Activated T-helper 17 cell treated with anti-CD3 and anti-CD28 coated beads, Interleukin-2, amount 50 U/mL, for 72 hours (primary cell): ENCODE measurements around the gene SMIM5. TPM values are rescaled to one million over a fixed set of nuclear protein-coding genes. Genes with fewer than 3 reads are reported as not detected.

Source experiments
- ATAC-seq: fragments of 150-1000 bp; cut with Tn5 transposase; replicated peaks from 2 replicates; pipeline ENCODE4 v1.10.0; 2021; ENCODE audit warnings: mild to moderate bottlenecking, moderate library complexity
- H3K27ac Mint-ChIP-seq: one replicate; pipeline ENCODE4 v1.8.0; 2022; ENCODE audit warnings: mixed read lengths
- H3K27me3 Mint-ChIP-seq: one replicate; pipeline ENCODE4 v1.8.0; 2022; ENCODE audit warnings: mixed read lengths
- H3K36me3 Mint-ChIP-seq: one replicate; pipeline ENCODE4 v1.8.0; 2022; ENCODE audit warnings: low read depth, mild to moderate bottlenecking, mixed read lengths
- H3K4me1 Mint-ChIP-seq: one replicate; pipeline ENCODE4 v1.8.0; 2022; ENCODE audit warnings: mixed read lengths
- H3K4me3 Mint-ChIP-seq: one replicate; pipeline ENCODE4 v1.8.0; 2022; ENCODE audit warnings: mild to moderate bottlenecking, mixed read lengths
- H3K9me3 Mint-ChIP-seq: one replicate; pipeline ENCODE4 v1.8.0; 2022; ENCODE audit warnings: mixed read lengths
- total RNA-seq, 2 donors: library from RNA; stranded (reverse); gene quantifications; one replicate each; pipeline ENCODE4 v1.2.3, GENCODE V29; 2022

The SMIM5 gene
- total RNA-seq, 2 donors from 2014 or later, result 0.21 TPM; not detected in 1

GRCh38 chr17:75595284-75595919, 37.8 kb upstream of the SMIM5 start:
- Mint-ChIP-seq H3K4me1 (no peaks in the 10 kb centered on the region), H3K27me3 (no peaks in the 10 kb centered on the region), H3K36me3 (no peaks in the 10 kb centered on the region), H3K4me3 (no peak overlapping the region), H3K9me3 (no peaks in the 10 kb centered on the region), H3K27ac (no peak overlapping the region)
- no peak for ATAC-seq

GRCh38 chr17:75595920-75596313, 37.3 kb upstream of the SMIM5 start:
- no peak for ATAC-seq
- H3K4me3 Mint-ChIP-seq, result no peak overlapping the region
- H3K27me3 Mint-ChIP-seq, result no peaks in the 10 kb centered on the region
- no peaks in the 10 kb centered on the region for H3K9me3 Mint-ChIP-seq
- no peaks in the 10 kb centered on the region for H3K4me1 Mint-ChIP-seq
- H3K27ac Mint-ChIP-seq, result no peak overlapping the region
- H3K36me3 Mint-ChIP-seq, result no peaks in the 10 kb centered on the region

DNA sequence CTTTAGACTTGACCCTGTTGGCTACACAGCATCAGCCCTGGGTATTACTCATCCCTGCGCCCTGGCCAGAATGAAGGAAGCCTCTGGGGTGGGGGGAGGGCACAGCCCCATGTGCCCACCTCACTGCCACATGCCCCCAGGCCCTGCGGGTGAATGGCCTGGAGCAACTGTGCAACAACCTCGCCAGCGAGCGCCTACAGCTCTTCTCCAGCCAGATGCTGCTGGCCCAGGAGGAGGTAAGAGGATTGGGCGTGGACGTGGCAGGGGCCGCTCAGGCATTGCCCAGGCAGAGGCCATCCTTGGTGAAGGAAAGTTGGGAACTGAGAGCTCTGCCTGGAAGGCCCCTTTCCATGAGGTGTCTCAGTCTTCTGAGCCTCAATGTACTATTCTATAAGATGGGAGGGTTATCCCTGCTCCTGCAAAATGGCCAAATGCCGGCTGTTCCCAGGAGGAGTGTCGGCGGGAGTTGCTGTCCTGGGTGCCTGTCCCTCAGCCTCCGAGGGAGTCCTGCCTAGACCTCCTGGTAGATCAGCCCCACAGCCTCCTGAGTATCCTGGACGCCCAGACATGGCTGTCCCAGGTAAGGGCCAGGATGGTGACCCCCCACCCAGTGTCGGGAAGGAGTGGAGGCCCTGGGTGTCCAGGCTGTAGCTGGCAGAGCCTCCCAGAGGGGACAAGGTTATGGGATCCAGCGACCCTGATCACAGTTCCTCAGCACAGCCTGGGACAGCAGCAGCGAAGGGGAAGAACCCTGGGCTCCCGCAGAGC, 36.7 kb upstream of the SMIM5 start:
- H3K9me3 Mint-ChIP-seq, result no peaks in the 10 kb centered on the region
- H3K27ac Mint-ChIP-seq, result no peak overlapping the region
- H3K4me1 Mint-ChIP-seq, result no peaks in the 10 kb centered on the region
- ATAC-seq, result no peak
- H3K36me3 Mint-ChIP-seq, result no peaks in the 10 kb centered on the region
- no peaks in the 10 kb centered on the region for H3K27me3 Mint-ChIP-seq
- H3K4me3 Mint-ChIP-seq, result no peak overlapping the region

DNA sequence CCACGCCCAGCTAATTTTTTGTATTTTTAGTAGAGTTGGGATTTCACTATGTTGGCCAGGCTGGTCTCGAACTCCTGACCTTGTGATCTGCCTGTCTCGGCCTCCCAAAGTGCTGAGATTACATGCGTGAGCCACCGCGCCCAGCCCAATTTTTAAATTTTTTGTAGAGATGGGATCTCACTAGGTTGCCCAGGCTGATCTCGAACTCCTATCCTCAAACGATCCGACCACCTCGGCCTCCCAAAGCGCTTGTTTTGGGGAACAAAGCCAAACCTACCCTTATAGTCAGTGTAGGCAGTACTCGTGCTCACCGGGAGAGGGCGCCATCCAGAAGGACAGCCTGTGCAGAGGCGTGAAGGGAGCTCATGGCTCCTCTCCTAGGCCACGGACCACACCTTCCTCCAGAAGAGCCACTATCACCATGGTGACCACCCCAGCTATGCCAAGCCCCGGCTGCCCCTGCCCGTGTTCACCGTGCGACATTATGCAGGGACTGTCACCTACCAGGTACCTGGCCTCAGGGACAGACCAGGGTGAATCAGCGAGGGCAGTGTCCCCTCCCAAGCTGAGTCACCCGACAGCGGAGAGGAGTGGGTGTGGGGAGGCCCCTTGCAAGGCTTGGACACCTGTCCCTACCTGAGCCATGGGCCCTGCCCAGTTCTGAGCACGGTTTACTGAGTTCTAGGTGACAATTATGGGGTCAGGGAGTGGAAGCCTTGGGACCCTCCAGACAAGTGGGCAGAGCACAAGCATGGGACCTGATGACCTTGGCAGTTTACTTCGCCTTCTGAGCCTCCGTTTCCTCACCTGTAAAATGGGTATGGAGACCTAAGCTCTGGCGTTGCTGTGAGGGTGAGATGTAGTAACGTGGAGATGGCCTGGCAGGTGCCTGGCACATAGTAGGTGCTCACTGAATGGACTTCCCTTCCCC, 31.9 kb upstream of the SMIM5 start:
- ATAC-seq, result peak; percentile 83
- Mint-ChIP-seq H3K27me3 (no peaks in the 10 kb centered on the region), H3K9me3 (no peaks in the 10 kb centered on the region), H3K4me1 (no peaks in the 10 kb centered on the region), H3K4me3 (no peak overlapping the region), H3K27ac (no peak overlapping the region), H3K36me3 (no peaks in the 10 kb centered on the region)

DNA sequence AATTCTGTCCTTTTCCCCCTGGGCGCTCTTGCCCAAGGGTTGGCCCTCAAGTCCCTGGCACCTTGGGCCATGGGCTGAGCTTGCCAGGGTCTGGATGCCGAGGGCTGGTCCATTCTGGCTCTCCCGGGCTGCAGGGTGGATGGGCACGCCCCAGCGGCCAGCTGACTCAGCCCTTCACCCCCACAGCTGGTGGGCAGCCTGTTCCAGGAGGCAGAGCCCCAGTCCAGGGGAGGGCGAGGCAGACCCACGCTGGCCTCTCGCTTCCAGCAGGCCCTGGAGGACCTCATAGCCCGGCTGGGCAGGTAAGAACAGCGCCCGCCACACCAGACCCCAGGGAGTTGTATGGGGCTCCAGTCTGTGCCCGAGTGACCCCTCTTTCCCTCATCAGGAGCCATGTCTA, 30.6 kb upstream of the SMIM5 start:
- no peaks in the 10 kb centered on the region for H3K36me3 Mint-ChIP-seq
- no peak overlapping the region for H3K27ac Mint-ChIP-seq
- H3K27me3 Mint-ChIP-seq, result no peaks in the 10 kb centered on the region
- no peaks in the 10 kb centered on the region for H3K9me3 Mint-ChIP-seq
- H3K4me1 Mint-ChIP-seq, result no peaks in the 10 kb centered on the region
- H3K4me3 Mint-ChIP-seq, result no peak overlapping the region
- no peak for ATAC-seq

- ATAC-seq, result no peak
- H3K4me3 Mint-ChIP-seq, result no peak overlapping the region
- H3K27ac Mint-ChIP-seq, result peak overlapping the region; percentile 45
- no peaks in the 10 kb centered on the region for H3K9me3 Mint-ChIP-seq
- H3K27me3 Mint-ChIP-seq, result no peaks in the 10 kb centered on the region
- no peaks in the 10 kb centered on the region for H3K36me3 Mint-ChIP-seq
- H3K4me1 Mint-ChIP-seq, result no peaks in the 10 kb centered on the region
Observed at GRCh38 chr17:75603123-75603522, 30.1 kb upstream of the SMIM5 start.

DNA sequence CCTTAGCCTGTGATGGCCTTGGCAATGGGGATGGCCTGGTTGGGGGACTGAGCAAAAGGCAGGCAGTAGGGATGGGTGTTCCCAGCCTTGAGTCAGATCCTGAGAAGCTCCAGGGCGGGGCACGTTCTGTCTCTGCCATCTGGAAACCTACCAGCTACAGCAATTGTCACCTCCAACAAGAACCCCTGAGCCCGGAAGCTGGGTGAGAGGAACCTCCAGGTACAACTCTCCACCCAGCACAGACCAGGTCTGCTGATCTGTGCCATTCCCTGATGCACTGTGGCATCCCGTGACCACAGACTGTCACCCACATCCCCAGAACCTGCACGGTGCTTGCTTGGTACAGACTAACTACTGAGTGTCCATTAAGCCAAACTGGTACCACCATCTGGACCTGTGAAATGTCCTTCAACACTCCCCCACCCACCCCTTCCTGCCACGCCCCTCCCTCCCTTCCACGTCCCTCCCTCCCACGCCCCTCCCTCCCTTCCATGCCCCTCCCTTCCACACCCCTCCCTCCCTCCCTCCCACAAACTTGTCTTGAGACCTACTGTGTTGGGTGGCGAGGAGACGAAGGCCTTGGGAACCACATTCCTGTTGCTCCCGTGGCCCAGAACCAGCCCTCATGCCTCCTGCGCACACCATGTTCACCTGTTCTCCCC, 29.1 kb upstream of the SMIM5 start:
- H3K9me3 Mint-ChIP-seq, result no peaks in the 10 kb centered on the region
- no peaks in the 10 kb centered on the region for H3K36me3 Mint-ChIP-seq
- no peak overlapping the region for H3K4me3 Mint-ChIP-seq
- H3K27me3 Mint-ChIP-seq, result no peaks in the 10 kb centered on the region
- no peaks in the 10 kb centered on the region for H3K4me1 Mint-ChIP-seq
- no peak overlapping the region for H3K27ac Mint-ChIP-seq
- no peak for ATAC-seq

DNA sequence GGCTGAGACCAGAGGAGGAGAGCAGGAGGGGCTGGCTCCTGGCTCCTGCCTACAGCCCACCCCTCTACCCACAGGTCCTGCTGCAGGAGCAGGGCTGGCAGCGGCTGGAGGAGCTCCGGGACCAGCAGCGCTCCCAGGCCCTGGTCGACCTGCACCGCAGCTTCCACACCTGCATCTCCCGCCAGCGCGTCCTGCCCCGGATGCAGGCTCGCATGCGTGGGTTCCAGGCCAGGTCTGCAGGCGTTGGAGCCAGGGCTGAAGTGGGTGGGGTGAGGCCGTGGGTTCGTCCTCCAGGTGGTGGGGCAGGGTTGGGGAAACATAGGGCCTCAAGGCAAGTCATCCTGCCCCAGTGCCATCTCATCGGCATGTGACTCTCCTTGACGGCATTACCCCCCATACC, 27.4 kb upstream of the SMIM5 start:
- Mint-ChIP-seq H3K4me3 (no peak overlapping the region), H3K4me1 (no peaks in the 10 kb centered on the region), H3K9me3 (no peaks in the 10 kb centered on the region), H3K27me3 (no peaks in the 10 kb centered on the region), H3K27ac (no peak overlapping the region), H3K36me3 (no peaks in the 10 kb centered on the region)
- ATAC-seq, result no peak

GRCh38 chr17:75607086-75607485, 26.1 kb upstream of the SMIM5 start:
- ATAC-seq, result no peak
- H3K27me3 Mint-ChIP-seq, result no peaks in the 10 kb centered on the region
- H3K27ac Mint-ChIP-seq, result no peak overlapping the region

GRCh38 chr17:75610103-75610984, 22.9 kb upstream of the SMIM5 start:
- no peaks in the 10 kb centered on the region for H3K9me3 Mint-ChIP-seq
- H3K27me3 Mint-ChIP-seq, result no peaks in the 10 kb centered on the region
- no peak overlapping the region for H3K4me3 Mint-ChIP-seq
- no peaks in the 10 kb centered on the region for H3K4me1 Mint-ChIP-seq
- no peaks in the 10 kb centered on the region for H3K36me3 Mint-ChIP-seq
- no peak overlapping the region for H3K27ac Mint-ChIP-seq
- ATAC-seq, result no peak

More at GRCh38 chr17:75607086-75607485, 26.1 kb upstream of the SMIM5 start:
- Mint-ChIP-seq H3K9me3 (no peaks in the 10 kb centered on the region), H3K4me3 (no peak overlapping the region), H3K4me1 (no peaks in the 10 kb centered on the region), H3K36me3 (no peaks in the 10 kb centered on the region)

- H3K4me3 Mint-ChIP-seq, result no peak overlapping the region
- H3K9me3 Mint-ChIP-seq, result no peaks in the 10 kb centered on the region
- no peaks in the 10 kb centered on the region for H3K27me3 Mint-ChIP-seq
- H3K4me1 Mint-ChIP-seq, result no peaks in the 10 kb centered on the region
- no peak overlapping the region for H3K27ac Mint-ChIP-seq
- H3K36me3 Mint-ChIP-seq, result no peaks in the 10 kb centered on the region
- no peak for ATAC-seq
Observed at GRCh38 chr17:75611851-75612429, 21.3 kb upstream of the SMIM5 start.

DNA sequence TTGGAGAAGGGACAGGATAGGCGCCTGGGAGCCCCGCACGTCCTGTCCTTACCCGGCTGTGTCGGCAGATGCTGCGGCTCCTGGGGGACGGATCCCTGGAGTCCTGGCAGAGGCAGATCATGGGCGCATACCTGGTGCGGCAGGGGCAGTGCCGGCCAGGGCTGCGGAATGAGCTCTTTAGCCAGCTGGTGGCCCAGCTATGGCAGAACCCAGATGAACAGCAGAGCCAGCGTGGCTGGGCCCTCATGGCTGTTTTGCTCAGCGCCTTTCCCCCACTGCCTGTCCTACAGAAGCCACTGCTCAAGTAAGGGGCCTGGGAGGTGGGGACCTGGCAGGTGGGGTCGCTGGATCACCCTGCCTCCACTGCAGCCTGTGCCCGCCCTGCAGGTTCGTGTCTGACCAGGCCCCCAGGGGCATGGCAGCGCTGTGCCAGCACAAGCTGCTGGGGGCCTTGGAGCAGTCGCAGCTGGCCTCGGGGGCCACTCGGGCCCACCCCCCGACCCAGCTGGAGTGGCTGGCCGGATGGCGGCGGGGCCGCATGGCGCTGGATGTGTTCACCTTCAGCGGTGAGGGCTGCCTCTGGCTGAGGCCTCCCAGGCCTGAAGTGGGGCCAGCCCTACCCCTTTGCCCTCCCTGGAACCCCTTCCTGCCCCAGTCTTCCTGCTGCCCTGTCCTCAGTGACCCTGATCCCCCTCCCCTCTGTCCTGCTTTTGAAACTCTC, 20.2 kb upstream of the SMIM5 start:
- Mint-ChIP-seq H3K27me3 (no peaks in the 10 kb centered on the region), H3K9me3 (no peaks in the 10 kb centered on the region), H3K4me3 (no peak overlapping the region), H3K36me3 (no peaks in the 10 kb centered on the region), H3K27ac (no peak overlapping the region), H3K4me1 (no peaks in the 10 kb centered on the region)
- ATAC-seq, result no peak

- no peak overlapping the region for H3K4me3 Mint-ChIP-seq
- H3K27ac Mint-ChIP-seq, result no peak overlapping the region
- no peaks in the 10 kb centered on the region for H3K36me3 Mint-ChIP-seq
- H3K9me3 Mint-ChIP-seq, result no peaks in the 10 kb centered on the region
- no peaks in the 10 kb centered on the region for H3K4me1 Mint-ChIP-seq
- H3K27me3 Mint-ChIP-seq, result no peaks in the 10 kb centered on the region
- ATAC-seq, result no peak
Observed at GRCh38 chr17:75614006-75614405, 19.2 kb upstream of the SMIM5 start.
